ENCODE measurements around the gene ARHGAP27.
A peak's percentile ranks its signal among the peaks of the same experiment; 100 is the strongest.
"Not testable (repeated sequence)": the region's sequence is repeated elsewhere in the genome, so short reads cannot be mapped to it uniquely, and the experiment has no call there.

ARHGAP27 gene

DNA sequence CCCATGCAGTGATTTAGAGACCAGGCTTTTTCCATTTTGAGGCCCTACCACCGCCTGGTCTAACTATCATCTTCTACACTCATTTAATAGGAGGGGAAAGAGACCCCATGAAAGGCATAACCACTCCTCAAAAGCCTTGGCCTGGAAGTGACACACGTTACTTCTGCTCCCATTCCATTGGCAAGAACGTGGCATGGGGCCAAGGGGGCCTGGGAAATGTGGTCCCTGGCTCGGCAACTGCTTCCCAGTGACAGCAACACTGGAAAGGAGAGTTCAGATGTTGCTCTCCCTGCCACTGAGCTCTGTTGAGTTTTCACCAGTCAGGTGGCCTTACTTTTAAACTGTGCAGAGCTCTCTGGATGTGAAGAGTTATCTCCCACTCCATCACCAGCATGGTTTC is 70.7 kb downstream of the ARHGAP27 start:
- DNase-seq (ENCODE audit: low spot score): no peak

DNA sequence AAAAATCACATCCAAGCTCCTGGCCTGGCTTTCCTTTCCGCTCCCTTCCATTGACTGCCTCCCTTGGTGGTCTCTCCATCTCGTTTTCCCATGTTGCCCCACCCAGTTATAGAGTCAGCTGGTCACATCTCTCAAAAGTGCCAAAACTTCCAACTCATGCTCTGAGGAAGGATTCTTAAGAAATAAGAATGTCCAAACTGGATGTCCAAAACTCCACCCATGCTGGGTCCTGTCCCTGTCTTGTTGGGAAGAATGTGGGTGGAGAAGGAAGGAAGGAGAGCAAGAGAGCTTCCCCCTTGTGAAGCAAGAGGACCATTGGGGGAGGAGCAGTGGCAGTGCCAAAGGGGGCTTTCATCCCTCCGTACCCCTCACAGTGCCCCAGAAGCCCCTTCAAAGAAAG is 71.2 kb downstream of the ARHGAP27 start:
- no peak for DNase-seq (ENCODE audit: low spot score)

DNA sequence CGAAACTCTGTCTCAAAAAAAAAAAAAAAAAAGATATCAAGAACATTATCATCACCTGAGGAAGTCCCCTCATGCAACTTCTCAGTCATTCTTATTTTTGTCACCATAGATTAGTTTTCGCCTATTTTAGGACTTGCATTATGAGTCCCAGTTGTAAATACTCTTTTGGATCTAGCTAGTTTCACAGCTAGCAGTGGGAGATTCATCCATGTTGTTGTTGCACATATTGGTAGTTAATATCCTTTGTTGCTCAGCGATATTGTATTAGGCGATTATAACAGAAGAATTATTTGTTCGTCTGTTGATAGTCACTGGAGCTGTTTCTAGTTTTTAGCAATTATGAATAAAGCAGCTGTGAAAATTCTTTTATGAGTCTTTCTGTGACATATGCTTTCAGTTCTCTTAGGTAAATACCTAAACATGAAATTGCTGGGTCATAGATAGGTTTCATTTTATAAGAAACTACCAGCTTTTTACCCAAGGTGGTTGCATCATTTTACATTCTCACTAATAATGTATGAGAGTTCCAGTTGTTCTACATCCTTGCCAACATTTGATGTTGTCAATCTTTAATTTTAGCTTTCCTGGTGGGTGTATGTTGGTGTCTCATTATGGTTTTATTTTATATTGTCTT is 75.2 kb downstream of the ARHGAP27 start:
- DNase-seq (ENCODE audit: low spot score): no peak

- DNase-seq (ENCODE audit: low spot score): no peak
Observed at GRCh38 chr17:45355087-45355486, 77.6 kb downstream of the ARHGAP27 start.

DNA sequence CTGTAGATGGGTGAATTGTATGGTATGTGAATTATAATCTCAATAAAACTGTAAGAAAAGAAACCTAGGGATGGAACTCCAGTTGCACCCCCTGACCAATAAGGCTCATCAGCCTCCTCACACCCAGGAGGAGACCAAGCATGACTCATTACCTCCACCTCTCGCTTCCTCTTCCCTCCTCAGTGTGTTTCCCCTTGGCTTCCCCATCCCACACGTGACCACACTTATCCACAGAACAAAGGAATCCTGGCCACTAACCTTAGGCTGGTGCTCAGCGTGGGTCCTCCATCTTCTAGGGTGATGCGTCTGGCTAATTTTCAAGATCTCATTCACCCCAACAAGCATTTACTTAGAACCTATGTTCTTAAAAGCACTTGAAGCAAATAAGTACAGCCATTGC is 79.6 kb downstream of the ARHGAP27 start:
- DNase-seq (ENCODE audit: low spot score): no peak

DNA sequence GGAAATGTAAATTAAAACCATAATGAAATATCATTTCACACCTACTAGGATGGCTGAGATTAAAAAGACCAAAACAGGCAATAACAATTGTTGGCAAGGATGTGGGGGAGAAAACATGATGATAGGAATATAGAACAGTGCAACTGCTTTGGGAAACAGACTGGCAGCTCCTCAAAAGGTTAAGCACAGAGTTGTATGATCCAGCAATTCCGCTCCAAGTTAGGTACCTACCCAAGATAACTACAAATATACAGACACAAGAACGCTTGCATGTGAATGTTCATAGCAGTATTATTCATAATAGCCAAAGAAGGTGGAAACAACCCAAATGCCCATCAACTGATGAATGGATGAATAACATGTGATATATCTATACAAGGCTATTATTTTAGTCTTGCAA is 80.8 kb downstream of the ARHGAP27 start:
- DNase-seq (ENCODE audit: low spot score): no peak

DNA sequence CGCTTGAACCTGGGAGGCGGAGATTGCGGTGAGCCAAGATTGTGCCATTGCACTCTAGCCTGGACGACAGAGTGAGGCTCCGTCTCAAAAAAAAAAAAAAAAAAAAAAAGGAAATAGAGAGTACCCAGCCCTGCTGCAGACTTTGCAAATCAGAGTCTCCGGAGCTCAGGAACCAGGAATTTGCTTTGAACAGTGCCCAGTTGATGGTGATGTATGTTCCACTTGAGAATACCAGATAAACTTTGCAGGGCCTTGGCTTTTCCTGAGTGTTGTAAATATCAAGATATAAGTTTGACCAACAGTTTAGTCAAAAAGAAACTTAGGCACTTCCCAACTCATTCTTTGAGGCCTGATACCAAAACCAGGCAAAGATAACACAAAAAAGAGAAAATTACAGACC is 85.2 kb downstream of the ARHGAP27 start:
- DNase-seq (ENCODE audit: low spot score): no peak

- peak; percentile 7 for DNase-seq (ENCODE audit: low spot score)
Observed at GRCh38 chr17:45346216-45347015, 86.3 kb downstream of the ARHGAP27 start.

- no peak for DNase-seq (ENCODE audit: low spot score)
Observed at GRCh38 chr17:45345554-45346215, 87.0 kb downstream of the ARHGAP27 start.

DNA sequence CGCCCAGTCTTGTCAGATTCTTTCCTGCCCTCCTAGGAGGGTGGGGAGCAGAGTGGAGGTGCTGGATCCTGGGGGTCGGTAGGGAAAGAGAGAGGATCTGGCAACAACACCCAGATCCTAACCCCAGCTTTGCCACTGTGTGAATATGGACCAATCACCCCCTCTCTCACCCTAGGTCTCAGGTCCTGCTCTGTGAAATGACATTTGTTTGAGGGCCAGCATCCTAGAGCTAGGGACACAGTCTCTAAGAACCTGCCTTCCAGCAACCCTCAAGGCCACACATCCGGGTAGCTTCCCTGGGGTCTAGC is 87.5 kb downstream of the ARHGAP27 start:
- DNase-seq (ENCODE audit: low spot score): no peak

GRCh38 chr17:45343967-45344664 is 88.6 kb downstream of the ARHGAP27 start:
- not testable (repeated sequence) for DNase-seq (ENCODE audit: low spot score)

Measured in putamen (tissue), 1 donor.